BLaER1 treated with 17β-estradiol and CSF1 and Interleukin-3, amounts not matched to agents 10 nM and 100 nM (cell line): ENCODE data around the gene PRKAA2.

ENCODE experiments used
- H3K27ac ChIP-seq, 11 experiments: shearing (Covaris generic); formaldehyde crosslinking; 2 replicates each; pipeline ENCODE4 v1.8.1; 2022
- H3K27me3 ChIP-seq, 11 experiments: shearing (Covaris generic); formaldehyde crosslinking; 2 replicates each; pipeline ENCODE4 v1.8.1; 2022
- H3K36me3 ChIP-seq, 11 experiments: shearing (Covaris generic); formaldehyde crosslinking; 2 replicates each; pipeline ENCODE4 v1.8.1; 2022
- H3K4me1 ChIP-seq, 10 experiments: shearing (Covaris generic); formaldehyde crosslinking; 2 replicates each; pipeline ENCODE4 v1.8.1; 2022
- H3K4me2 ChIP-seq, 11 experiments: shearing (Covaris generic); formaldehyde crosslinking; 2 replicates each; pipeline ENCODE4 v1.8.1; 2022
- H3K4me3 ChIP-seq, 10 experiments: shearing (Covaris generic); formaldehyde crosslinking; 2 replicates each; pipeline ENCODE4 v1.8.1; 2022
- H3K9ac ChIP-seq, 11 experiments: shearing (Covaris generic); formaldehyde crosslinking; 2 replicates each; pipeline ENCODE4 v1.8.1; 2022
- H3K9me3 ChIP-seq, 11 experiments: shearing (Covaris generic); formaldehyde crosslinking; replicated peaks in 1 of 11; 2 replicates each; pipeline ENCODE4 v1.8.1; 2022
- H4K20me1 ChIP-seq, 11 experiments: shearing (Covaris generic); formaldehyde crosslinking; 2 replicates each; pipeline ENCODE4 v1.8.1; 2022
- Cebpa-rat ChIP-seq, 11 experiments: shearing (Covaris generic); IDR thresholded peaks; 2 replicates each; pipeline ENCODE4 v1.8.1; 2022

PRKAA2 gene

DNA sequence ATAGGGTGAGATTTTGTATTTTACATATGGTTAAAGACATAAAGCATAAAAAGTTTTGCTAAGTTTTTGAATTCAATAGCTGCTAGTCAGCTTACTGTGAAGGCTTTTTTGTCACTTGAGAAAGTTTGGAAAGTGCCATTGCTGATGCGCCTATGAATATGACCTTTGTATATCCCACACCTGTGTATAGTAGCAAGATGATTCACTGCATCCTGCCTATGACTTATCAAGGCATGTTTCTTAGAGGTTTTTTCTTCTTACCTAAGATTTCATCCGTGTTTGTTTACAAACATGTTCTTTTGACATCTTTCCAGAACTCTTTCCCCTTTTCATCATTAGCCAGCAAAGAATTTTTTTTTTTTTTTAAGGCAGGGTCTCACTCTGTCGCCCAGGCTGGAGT is 51.5 kb downstream of the PRKAA2 start:
- no peak for TF ChIP-seq Cebpa-rat (IDR thresholded peaks at IDR 0.05)
- Histone ChIP-seq H3K9ac (no peak overlapping the region), H3K4me1 (no peaks in the 10 kb centered on the region), H3K9me3 (peaks cover 9 to 20% (median 12%) of the 10 kb centered on the region in 11 experiments), H3K4me2 (no peak overlapping the region), H4K20me1 (no peaks in the 10 kb centered on the region), H3K27ac (no peak overlapping the region), H3K36me3 (peaks cover 0 to 4% (median 0%) of the 10 kb centered on the region in 11 experiments; a peak in 1 of 22 replicates), H3K27me3 (no peaks in the 10 kb centered on the region), H3K4me3 (no peak overlapping the region)

DNA sequence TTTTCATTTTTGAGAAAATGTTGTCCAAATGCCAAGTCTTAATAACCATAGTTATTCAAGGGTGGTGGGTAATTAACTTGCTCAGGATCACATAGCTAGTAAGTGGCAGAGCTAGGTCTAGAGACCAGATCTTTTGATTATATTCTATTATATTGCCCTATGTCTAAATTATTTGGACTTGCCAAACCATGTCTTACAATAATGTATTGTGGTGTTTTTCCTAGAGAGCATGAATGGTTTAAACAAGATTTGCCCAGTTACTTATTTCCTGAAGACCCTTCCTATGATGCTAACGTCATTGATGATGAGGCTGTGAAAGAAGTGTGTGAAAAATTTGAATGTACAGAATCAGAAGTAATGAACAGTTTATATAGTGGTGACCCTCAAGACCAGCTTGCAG is 58.6 kb downstream of the PRKAA2 start:
- no peak overlapping the region for H3K9ac ChIP-seq
- H3K4me1 ChIP-seq, result no peaks in the 10 kb centered on the region
- peaks cover 0 to 11% (median 0%) of the 10 kb centered on the region in 11 experiments; a peak in 8 of 22 replicates for H3K36me3 ChIP-seq
- H4K20me1 ChIP-seq, result no peaks in the 10 kb centered on the region
- H3K9me3 ChIP-seq, result peaks cover 9 to 27% (median 13%) of the 10 kb centered on the region in 11 experiments
- no peak overlapping the region for H3K27ac ChIP-seq
- H3K27me3 ChIP-seq, result no peaks in the 10 kb centered on the region
- H3K4me3 ChIP-seq, result no peak overlapping the region
- no peak for TF ChIP-seq Cebpa-rat (IDR thresholded peaks at IDR 0.05)
- no peak overlapping the region for H3K4me2 ChIP-seq

DNA sequence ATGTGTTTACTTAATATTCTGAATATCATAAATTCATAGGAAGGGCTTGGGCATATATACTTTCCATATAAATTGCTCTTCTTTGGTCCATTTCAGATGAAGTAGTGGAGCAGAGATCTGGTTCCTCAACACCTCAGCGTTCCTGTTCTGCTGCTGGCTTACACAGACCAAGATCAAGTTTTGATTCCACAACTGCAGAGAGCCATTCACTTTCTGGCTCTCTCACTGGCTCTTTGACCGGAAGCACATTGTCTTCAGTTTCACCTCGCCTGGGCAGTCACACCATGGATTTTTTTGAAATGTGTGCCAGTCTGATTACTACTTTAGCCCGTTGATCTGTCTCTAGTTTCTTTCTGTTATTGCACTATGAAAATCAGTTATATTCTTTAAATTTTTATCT is 62.3 kb downstream of the PRKAA2 start:
- Histone ChIP-seq H3K4me3 (no peak overlapping the region), H3K4me1 (no peaks in the 10 kb centered on the region), H3K36me3 (peaks cover 0 to 11% (median 0%) of the 10 kb centered on the region in 11 experiments; a peak in 8 of 22 replicates), H3K9ac (no peak overlapping the region), H3K9me3 (peaks cover 0 to 8% (median 0%) of the 10 kb centered on the region in 11 experiments; a peak in 5 of 22 replicates), H3K27me3 (no peaks in the 10 kb centered on the region), H3K4me2 (no peak overlapping the region), H3K27ac (no peak overlapping the region), H4K20me1 (no peaks in the 10 kb centered on the region)
- TF ChIP-seq Cebpa-rat (IDR thresholded peaks at IDR 0.05), result no peak

DNA sequence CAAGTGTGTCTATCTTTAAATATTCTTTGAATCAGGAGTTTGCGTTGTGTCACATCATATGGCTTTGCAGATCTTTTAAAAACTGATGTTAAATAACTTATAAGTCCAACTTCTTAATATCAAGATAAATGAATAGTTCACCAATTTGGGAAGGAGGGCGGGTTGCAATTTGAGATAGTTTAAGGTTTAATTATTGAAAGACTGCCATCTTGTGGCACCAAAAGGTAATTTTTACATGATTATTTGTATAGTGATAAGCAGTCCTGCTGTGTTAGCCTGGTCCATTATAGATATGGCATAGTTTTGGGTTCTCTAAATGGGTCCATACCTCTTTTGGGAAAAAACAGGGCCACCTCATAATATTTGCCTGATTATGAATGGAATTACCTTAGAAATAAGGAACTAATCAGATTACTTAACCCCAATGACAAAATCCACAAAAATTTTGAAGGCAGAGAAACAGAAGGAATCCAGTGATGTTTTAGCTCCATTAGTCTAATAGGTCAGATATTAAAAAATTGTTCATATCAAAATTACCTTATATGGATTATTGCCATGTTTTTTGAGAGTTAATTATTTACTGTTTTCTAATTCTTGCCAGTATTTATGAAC is 64.3 kb downstream of the PRKAA2 start:
- Histone ChIP-seq H3K36me3 (peaks cover 0 to 11% (median 0%) of the 10 kb centered on the region in 11 experiments; a peak in 4 of 22 replicates), H3K4me3 (no peak overlapping the region), H4K20me1 (no peaks in the 10 kb centered on the region), H3K27me3 (no peaks in the 10 kb centered on the region), H3K9me3 (no peaks in the 10 kb centered on the region), H3K9ac (no peak overlapping the region), H3K4me2 (no peak overlapping the region), H3K27ac (no peak overlapping the region), H3K4me1 (no peaks in the 10 kb centered on the region)
- no peak for TF ChIP-seq Cebpa-rat (IDR thresholded peaks at IDR 0.05)

DNA sequence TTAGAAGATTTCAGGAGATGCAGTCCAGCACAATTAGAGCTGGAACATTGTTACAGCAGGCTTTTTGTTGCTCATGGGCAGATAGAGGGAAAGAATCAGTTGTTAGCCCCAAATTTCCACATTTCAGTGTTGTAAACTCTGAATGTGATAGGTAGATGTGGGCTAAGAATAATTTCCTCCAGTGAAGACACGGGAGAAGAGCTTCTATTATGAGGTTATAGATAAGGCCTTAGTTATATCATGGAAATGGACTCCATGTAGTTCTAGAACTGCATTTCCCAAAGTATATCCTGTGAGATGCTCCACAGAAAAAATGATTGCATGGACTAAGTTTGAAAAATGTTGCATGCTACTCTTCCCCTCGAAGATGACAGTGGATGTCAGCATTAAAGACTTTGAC is 64.9 kb downstream of the PRKAA2 start:
- Histone ChIP-seq H3K4me1 (no peaks in the 10 kb centered on the region), H3K27me3 (no peaks in the 10 kb centered on the region), H3K4me2 (no peak overlapping the region), H4K20me1 (no peaks in the 10 kb centered on the region), H3K36me3 (peaks cover 0 to 11% (median 0%) of the 10 kb centered on the region in 11 experiments; a peak in 4 of 22 replicates), H3K4me3 (no peak overlapping the region), H3K27ac (no peak overlapping the region), H3K9me3 (no peaks in the 10 kb centered on the region), H3K9ac (no peak overlapping the region)
- TF ChIP-seq Cebpa-rat (IDR thresholded peaks at IDR 0.05), result no peak

DNA sequence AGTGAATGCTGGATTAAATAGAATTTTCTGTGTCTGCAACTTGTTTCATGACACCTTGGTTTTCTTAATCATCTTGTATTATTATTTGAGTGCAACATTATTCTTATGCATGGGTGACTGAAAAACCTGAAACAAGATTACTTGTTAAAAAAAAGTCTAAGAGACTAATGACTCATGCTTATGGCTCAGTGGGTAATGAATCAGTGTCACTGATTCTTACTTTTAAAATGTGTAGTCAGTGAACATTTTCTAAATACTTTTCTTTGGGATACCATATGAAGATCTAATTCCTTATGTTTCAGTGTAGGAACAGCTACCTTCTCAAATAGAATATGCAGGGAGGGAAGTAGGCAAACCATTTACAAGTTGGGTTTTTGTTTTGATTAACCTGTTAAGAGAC is 65.5 kb downstream of the PRKAA2 start:
- Histone ChIP-seq H3K4me3 (no peak overlapping the region), H3K4me2 (no peak overlapping the region), H3K36me3 (peaks cover 0 to 11% (median 0%) of the 10 kb centered on the region in 11 experiments; a peak in 4 of 22 replicates), H3K4me1 (no peaks in the 10 kb centered on the region), H3K9me3 (no peaks in the 10 kb centered on the region), H3K27ac (no peak overlapping the region), H3K9ac (no peak overlapping the region), H4K20me1 (no peaks in the 10 kb centered on the region), H3K27me3 (no peaks in the 10 kb centered on the region)
- no peak for TF ChIP-seq Cebpa-rat (IDR thresholded peaks at IDR 0.05)

DNA sequence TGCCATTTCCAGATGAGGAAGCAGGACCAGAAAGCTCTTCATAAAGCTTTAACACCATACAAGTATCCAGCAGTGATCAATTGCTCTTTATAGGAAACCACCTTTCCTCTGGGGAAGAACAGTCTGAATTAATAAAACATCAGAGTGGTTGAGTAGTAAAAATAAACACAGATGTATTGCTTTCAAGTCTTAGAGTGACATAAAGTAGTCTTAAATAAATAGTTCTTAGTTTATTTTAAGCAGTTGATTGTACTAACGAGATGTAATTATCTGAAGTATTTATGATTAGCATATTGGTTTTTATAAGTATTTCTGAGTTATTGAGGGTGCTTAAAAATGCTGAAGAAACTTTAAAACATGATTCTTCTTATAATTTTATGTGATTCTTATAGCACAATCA is 67.0 kb downstream of the PRKAA2 start:
- H3K36me3 ChIP-seq, result peaks cover 0 to 5% (median 0%) of the 10 kb centered on the region in 11 experiments; a peak in 2 of 22 replicates
- no peak overlapping the region for H3K4me3 ChIP-seq
- H3K9ac ChIP-seq, result no peak overlapping the region
- no peak overlapping the region for H3K27ac ChIP-seq
- no peak for TF ChIP-seq Cebpa-rat (IDR thresholded peaks at IDR 0.05)
- no peaks in the 10 kb centered on the region for H3K4me1 ChIP-seq
- no peak overlapping the region for H3K4me2 ChIP-seq
- H3K27me3 ChIP-seq, result no peaks in the 10 kb centered on the region
- H4K20me1 ChIP-seq, result no peaks in the 10 kb centered on the region
- H3K9me3 ChIP-seq, result no peaks in the 10 kb centered on the region

DNA sequence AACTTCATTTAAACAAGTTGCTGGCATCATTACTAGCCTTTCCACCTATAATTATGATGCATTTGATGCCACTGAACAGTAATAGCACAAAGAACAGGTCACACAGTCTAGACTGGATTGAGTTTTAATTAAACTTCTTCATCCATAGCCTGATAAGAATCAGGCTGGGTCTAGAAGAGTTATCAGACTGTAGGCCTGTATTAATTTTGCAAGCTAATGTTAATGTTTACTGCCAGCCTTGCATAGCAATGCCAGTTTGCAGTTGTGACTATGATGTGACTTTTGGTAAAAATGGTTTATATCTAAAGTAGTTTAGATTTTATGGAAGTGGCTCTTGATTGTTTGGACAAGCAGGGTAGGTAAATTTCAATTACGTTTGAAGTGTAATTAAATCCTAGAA is 68.0 kb downstream of the PRKAA2 start:
- no peak overlapping the region for H3K4me3 ChIP-seq
- TF ChIP-seq Cebpa-rat (IDR thresholded peaks at IDR 0.05), result no peak
- no peaks in the 10 kb centered on the region for H3K9me3 ChIP-seq
- H3K9ac ChIP-seq, result no peak overlapping the region
- no peak overlapping the region for H3K4me2 ChIP-seq
- H3K4me1 ChIP-seq, result no peaks in the 10 kb centered on the region
- H4K20me1 ChIP-seq, result no peaks in the 10 kb centered on the region
- no peaks in the 10 kb centered on the region for H3K27me3 ChIP-seq
- no peaks in the 10 kb centered on the region for H3K36me3 ChIP-seq
- no peak overlapping the region for H3K27ac ChIP-seq

DNA sequence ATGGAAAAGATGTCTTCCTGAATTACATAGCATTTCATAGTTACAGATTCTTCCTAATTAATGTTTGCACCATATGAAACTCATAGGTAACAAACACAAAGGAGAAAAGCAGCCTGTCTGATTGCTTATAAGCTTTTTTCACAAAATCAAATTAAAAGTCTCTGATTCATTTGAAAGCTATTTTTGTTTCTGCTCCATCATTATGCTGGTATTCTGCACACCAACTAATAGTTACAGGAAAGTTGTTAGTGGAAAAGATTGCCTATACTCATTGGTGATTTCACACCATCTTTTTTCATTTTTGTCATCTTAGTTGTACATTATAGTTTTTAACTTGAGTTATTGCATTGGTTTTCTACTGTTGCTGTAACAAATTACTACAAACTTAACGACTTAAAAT is 70.0 kb downstream of the PRKAA2 start:
- Histone ChIP-seq H3K4me1 (no peaks in the 10 kb centered on the region), H3K27me3 (no peaks in the 10 kb centered on the region), H4K20me1 (no peaks in the 10 kb centered on the region), H3K4me2 (no peak overlapping the region), H3K4me3 (no peak overlapping the region), H3K9me3 (no peaks in the 10 kb centered on the region), H3K36me3 (no peaks in the 10 kb centered on the region), H3K27ac (no peak overlapping the region), H3K9ac (no peak overlapping the region)
- no peak for TF ChIP-seq Cebpa-rat (IDR thresholded peaks at IDR 0.05)

DNA sequence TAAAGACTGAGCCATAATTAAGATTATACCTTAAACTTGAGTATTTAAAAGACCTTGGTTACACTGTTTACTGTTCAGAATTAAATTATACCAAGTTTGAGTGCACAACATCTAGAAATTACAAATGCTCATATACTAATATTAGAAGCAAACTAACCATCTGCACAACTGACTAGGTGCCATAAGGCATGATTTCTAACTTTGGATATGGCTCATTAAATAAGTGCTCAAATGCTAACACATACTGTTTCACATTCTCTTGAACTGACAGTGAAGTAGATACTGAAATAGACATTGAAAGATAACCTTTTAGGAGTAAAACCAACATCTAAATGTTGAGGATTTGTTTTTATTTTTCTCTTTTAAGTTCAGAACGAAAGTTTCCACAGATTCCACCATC is 74.1 kb downstream of the PRKAA2 start:
- TF ChIP-seq Cebpa-rat (IDR thresholded peaks at IDR 0.05), result no peak
- Histone ChIP-seq H3K4me3 (no peak overlapping the region), H3K27ac (no peak overlapping the region), H3K9ac (no peak overlapping the region), H4K20me1 (no peaks in the 10 kb centered on the region), H3K4me2 (no peak overlapping the region), H3K9me3 (no peaks in the 10 kb centered on the region), H3K4me1 (no peaks in the 10 kb centered on the region), H3K27me3 (no peaks in the 10 kb centered on the region), H3K36me3 (no peaks in the 10 kb centered on the region)
